HCEC 1CT (cell line): ENCODE results near the gene RHOXF2B.
"Not testable (repeated sequence)": the region's sequence is repeated elsewhere in the genome, so short reads cannot be mapped to it uniquely, and the experiment has no call there.

Experiments used
- DNase-seq: peaks from one replicate; pipeline ENCODE4 v3.0.0-alpha.2; 2017

RHOXF2B gene

DNA sequence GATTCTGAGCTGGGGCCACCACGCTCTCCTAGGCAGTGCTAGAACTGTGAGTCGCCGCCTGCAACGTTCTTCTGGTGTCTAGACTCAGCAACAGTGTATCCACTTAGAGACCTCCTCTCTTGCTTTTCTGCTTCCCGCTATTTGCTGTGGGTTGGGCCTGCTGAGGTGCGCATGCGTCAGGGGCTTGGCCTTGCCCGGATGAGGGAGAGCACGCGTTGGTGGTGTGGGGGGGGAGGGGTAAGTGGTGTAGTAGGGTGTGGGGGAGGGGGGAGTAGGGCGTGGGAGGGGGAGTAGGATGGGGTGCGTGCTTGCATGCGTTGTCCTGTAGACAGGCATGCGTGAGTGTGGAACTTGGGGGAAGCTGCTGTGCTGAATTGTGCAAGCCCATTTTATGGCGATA, at the start of gene RHOXF2B:
TSS of gene RHOXF2B (minus strand) at position 101 of the 400 bp plus-strand sequence. CDS start 138 bp downstream, outside the sequence.
- not testable (repeated sequence) for DNase-seq

DNA sequence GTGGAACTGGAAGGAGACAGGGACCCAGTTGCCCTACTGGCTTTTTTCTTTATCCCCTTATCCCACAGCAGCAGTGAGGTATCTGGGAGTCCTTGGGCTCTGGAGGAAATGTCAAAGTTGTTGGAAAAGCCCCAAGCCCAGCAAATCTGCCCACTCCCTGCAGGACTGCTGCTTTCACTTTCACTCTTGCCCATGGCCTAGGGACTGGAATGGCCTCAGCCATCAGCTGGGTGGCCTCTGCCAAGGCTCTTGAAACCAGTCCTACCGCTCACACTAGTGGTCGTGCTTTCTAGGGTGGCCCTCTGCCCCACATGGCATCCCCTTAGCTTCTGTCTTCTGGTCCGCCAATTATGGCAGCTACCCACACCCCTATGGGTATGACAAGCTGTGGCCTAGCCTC, 48.0 kb upstream of the RHOXF2B start:
- DNase-seq = no peak

DNA sequence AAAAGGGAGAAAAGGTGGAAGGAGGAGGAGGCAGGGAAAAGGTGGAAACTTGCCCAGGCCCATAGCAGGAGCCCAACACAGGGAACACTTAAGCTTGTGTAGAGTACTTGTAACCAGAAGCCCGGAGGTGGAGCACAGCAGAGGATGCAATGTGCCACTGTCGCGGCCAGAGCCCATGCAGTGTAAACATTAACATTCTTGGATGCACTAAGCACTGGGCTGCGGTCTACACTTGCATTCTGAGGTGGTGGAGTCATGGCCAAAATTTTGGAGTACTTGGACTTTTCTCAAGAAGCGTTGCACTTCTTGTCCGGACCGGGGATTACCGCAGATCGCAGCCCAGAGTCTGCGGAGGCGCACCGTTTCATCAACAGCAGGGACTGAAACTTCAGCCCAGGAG, 42.7 kb upstream of the RHOXF2B start:
- DNase-seq = peak; percentile 77

DNA sequence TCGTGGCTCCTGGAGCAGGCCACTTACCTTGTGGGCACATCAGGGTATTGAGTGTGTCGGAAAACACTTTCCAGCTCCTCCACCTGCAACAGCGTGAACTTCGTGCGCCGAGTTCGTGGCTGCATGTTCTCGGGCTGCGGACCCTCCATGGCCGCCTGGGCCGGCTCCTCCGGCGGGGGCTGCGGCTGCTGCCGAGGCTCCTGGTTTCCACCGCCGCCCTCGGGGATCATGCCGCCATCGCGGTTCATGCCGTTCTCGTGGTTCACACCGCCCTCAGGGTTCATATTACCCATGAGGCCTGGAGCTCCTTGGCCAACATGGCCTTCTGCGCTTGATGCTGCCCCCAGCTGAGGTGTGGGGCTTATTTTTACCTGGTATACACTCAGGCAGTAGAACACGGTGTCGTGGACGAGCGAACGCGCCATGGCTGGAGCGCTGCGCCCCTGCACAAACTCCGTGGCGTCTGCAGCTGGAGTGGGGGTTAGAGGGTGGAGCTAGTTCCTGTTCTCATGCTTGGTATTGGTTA, 38.0 kb upstream of the RHOXF2B start, which contains the start of gene RHOXF1:
TSS of gene RHOXF1 (minus strand) at position 476 of the 526 bp plus-strand sequence. CDS start at position 425, 51 bp downstream.
- DNase-seq = no peak

DNA sequence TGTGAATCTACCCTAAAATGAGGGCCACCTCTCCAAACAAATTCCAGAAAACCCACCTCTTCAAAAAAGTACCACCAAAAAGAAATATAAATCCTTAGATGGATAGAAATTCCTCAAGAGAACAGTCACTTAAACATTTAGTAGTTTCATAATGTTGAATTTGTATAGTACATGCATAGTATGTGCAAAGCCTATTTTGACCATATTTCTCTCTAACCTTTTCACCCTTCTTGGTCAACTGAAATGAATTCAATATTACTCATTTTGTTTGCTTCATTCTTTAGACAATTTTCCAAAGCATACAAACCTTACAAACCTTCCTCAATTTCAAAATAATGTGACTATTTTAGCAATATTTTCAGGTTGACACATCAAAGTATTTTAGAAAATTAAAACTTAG, 34.1 kb upstream of the RHOXF2B start:
- DNase-seq = peak; percentile 56

DNA sequence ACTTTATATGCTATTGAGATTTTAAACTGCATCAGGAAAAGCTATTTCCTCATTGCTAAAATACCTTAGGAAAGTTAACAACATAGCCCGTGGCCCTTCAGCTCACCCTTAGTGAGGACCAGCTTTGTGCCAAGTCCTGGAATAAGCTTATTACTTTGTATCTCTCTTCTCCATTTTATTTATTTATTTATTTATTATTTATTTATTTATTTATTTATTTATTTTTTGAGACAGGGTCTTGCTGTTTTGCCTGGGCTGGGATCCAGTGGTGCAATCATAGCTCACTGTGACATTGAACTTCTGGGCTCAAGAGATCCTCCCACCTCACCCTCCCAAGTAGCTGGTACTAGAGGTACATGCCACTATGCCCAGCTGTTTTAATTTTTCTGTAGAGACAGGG, 31.9 kb upstream of the RHOXF2B start:
- DNase-seq = no peak

DNA sequence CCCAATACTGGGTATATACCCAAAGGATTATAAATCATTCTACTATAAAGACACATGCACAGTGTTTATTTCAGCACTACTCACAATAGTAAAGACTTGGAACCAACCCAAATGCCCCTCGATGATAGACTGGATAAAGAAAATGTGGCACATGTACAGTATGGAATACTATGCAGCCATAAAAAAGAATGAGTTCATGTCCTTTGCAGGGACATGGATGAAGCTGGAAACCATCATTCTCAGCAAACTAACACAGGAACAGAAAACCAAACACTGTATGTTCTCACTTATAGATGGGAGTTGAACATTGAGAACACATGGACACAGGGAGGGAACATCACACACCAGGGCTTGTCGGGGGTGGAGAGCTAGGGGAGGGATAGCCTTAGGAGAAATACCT, 27.2 kb upstream of the RHOXF2B start:
- not testable (repeated sequence) for DNase-seq

DNA sequence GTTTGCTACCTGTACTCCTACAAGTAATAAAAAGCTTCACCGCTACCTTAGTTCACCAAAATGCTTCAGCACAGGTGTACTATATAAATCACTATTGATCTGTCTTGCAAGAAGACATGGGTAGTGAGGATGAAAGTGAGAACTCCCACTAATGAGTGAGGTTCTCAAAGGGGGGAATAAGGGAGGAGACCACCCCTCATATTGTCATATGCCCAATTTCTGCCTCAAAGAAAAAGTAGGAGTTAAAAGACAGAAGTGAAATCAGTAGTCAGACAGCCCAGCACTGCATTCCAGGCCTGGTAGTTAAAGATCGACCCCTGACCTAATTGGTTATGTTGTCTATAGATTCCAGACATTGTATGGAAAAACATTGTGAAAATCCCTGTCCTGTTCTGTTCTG, 23.6 kb upstream of the RHOXF2B start:
- not testable (repeated sequence) for DNase-seq

DNA sequence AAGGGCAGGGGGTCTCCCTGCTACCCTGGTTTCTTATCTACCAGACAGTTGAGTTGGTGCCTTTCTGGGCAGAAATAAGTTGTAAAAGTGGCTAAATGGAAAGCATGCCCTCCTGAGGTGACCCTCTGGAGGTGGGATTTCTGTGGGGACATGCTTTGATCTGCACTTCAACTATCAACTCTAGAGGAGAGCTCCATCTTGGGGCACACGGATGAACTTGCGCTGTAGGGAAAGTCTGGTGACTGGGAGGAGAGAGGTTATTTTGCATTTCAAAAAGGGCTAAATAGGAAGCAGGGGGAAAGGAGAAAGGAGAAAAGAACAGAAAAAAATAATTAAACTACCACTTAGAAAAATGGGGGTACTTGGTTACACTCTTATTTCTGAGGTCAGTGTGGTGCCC, 12.7 kb upstream of the RHOXF2B start:
- no peak for DNase-seq

DNA sequence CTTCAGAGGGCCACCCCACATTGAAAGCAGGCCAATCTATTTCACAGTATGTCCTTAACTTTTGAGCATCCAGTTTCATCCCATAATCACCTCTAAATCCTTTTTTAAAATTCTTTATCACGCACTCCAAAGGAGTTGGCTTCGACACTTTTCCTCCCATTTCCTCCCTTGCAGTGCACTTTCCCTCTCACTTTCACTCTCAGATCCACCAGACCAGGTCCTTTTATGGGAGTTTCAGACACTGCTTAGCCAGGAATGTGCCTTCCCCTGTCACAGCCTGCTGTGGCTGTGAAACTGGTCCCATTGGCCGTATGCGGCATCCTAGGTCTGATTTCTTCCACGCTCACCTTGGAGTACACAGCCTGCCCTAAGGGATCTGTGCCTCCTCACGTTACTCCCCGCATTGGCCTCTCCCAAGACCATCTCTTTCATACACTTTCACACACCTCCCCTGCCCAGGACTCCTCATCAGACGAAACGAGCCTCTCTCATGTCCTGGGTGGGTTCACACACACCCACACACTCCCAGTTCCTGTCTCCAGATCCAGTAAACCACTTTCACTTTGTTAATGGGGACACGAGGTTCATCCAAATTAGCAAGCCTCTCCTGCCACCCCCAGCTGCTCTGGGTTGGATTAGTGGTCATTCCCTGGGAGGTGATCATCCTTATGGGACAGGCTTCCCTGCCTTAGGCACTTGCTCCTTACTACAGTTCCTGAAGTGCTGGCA, 10.0 kb upstream of the RHOXF2B start:
- no peak for DNase-seq

DNA sequence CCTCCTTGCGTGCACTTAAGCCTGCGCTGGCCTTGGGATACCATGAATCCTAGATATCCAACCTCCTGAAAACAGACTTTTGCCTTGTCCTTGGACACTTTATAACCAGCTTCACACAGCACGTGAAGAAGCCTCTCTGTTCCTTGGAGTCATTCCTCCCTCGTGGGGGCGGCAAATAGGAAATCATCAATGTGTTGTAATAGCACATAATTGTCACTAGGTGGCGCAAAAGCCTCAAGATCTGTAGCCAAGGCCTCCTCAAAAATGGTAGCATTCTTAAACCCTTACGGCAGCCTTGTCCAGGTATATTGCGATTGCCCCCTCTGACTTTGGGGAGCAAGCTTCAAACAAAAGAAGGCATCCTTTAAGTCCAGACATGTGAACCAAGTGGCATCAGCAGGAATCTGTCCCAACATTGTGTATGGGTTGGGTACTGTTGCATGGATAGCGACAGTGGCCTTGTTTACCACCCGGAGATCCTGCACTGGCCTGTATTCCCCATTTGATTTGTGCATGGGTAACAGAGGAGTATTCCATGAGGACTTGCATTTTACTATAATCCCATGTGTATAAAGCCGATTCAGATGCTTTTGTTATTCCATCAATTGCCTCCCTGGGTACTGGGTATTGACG, 8.2 kb upstream of the RHOXF2B start:
- not testable (repeated sequence) for DNase-seq

DNA sequence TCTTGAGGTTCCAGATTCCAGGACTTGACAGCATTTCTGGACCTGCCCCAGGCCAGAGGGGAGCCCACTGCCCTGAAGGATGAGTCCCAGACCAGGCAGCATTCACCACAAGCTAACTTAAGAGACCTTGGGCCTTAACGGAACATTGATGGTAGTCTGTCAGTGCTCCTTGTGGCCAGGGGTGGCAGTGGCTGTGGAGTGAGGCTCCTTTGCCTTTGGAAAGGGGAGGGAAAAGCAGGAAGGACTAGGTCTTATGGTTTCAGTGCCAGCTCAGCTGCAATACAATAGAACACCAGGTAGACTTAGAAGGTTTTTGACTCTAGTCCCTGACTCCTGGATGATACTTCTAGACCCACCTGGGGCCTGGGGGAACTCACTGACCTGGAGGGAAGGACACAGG, 11.3 kb downstream of the RHOXF2B start:
- not testable (repeated sequence) for DNase-seq

DNA sequence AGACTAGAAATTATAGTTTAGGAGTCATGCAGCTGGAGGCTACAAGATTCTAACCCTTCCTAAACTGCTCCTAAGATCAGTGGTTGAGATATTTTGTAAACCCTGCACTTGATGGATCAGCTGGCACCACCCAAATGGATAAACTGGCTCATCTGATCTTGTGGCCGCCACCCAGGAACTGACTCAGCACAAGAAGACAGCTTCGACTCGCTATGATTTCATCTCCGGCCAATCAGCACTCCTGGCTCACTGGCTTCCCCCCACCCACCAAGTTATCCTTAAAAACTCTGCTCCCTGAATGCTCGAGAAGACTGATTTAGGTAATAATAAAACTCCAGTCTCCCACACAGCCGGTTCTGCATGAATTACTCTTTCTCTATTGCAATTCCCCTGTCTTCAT, 34.8 kb downstream of the RHOXF2B start:
- DNase-seq = not testable (repeated sequence)

DNA sequence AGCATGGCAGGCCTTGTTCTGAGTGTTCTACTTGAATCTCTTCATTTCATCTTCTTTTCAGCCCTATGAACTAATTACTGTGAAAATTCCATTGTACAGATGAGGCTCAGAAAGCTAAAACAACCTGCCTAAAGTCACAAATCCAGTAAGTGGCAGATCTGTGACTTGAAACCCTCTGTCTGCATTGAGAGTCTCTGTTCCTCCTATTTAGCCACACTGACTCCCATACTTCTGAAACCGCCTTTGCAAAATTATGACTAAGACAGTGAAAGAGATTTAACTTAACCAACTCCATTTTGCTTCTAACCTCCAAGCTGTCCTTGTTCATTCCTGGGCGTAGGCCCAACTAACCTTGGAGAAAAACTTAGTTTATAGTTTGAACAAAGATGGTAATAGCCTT, 35.2 kb downstream of the RHOXF2B start:
- not testable (repeated sequence) for DNase-seq

DNA sequence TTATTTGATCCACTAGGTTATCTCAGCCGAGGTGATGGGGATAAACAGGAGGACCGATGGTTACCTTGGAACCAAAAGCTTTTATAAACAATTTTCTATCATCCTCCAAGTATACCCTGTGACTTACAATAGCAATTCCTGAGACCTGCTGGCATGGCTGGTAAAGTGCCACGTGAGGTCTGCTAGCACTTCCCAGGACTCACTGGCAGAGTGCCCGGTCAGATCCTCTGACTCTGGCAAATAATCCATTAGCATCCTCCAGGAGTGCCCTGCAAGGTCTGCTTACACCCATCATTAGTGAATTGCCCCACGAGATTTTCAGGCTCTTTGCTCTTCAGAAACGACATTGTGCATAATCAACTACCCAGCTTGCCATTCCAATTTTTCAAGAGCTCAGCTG, 37.3 kb downstream of the RHOXF2B start:
- not testable (repeated sequence) for DNase-seq

DNA sequence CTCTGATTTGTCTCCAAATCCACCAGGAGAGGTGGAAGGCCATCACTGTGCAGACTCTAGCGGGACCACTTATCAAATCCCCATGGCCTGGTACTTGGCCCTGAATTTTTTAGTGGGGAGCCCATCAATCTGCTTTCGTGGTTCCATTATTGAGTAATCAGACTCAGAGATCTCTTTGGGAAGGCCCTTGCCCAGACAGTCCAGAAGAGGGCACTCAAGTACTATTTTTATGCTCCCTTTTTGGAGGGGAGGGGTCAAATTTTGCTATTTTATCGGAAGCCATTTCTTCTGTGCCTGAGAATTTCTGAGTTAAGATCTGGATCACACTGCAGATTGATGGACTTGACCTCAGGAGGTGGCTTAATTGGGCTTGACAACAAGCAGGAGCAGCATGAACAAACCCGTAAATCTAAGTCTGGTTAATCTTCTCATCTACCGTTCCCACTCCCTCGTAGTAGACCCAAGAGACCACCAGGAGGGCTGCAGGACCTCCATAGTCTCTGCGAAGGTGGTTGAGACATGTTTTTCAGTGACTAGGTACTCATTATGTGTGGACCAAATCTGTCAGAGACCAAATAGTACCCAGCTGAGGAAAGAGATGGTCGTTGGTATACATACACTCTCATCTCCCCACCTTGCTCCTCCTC, 38.3 kb downstream of the RHOXF2B start:
- not testable (repeated sequence) for DNase-seq

DNA sequence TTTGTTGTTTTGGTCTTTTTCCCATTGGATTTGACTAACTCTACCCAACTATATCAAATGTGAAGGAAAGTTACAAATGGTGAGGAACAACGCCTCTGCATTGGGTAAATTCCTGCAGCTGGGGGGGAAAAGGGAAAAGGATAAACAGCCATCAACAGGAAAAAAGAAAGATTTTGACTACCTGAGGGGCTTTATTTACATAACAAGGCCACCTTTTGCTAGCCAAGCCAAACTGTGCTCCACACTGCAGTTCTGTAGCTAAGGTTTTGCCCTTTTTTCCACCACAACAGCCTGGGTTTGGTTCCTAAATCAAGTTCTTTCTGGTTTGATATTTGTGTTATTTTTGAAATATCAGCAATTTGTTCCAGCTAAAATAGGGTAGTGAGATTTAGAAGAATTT, 40.8 kb downstream of the RHOXF2B start:
- no peak for DNase-seq

DNA sequence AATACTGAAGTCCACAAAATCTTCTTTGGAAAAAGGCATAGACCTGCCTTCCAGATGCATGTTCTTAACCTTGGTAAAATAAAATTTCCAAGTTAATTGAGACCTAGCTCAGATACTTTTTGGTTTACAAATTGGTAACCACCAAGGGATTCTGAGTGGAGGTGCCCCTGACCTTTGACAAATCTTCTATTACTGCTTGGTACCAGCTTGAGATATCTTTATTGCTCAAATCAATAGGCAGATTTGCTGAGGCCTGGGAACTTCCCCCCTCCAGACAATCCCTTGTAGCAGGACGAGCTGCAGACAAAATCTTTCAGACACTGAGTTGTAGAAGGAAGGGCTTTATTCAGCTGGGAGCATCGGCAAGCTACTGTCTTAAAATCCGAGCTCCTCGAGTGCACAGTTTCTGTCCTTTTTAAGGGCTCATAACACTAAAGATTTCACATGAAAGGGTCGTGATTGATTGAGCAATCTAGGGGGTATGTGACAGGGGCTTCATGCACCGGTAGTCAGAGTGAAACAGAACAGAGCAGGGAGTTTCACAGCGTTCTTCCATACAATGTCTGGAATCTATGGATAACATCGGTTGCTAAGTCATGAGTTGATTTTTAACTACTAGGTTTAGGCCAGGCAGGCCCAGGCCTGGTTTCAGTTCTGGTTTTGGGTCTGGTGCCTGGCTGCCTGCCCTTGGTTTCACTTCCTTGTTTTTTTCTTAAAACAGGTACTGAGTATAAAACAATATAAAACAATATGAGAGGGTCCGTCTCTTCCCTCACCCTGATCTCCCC, 41.8 kb downstream of the RHOXF2B start:
- DNase-seq = not testable (repeated sequence)

DNA sequence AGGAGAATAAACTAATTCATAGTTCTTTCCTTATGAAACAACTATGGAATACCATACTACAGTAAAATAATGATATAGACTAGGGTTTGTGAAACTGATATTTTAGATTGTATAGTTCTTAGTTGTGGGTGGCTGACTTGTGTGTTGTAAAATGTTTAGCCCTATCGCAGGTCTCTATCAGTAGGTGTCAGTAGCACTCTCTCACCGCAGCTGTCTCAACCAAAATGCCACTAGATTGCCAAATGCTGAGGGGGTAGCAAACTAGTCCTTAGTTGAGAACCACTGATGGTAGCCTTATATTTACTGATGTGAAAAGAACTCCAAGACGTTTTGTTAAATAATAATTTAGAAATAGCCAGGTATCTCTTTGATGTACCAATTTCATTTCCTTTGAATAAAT, 48.1 kb downstream of the RHOXF2B start:
- DNase-seq = no peak

DNA sequence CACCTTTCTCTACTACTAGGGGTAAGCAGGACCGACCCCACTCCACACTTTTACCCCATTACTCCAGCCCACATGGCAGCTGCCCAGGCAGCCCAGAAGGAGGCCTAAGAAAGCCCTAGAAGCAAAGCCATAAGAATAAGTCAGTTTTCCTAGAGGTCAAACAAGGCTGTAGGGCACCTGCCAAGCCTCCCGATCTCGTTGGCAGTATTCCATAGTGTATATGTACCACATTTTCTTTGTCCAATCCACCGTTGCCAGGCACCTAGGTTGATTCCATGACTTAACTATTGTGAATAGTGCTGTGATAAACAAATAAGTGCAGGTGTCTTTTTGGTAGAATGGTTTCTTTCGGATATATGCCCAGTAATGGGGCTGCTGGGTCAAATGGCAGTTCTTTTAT, 54.2 kb downstream of the RHOXF2B start:
- DNase-seq = no peak

DNA sequence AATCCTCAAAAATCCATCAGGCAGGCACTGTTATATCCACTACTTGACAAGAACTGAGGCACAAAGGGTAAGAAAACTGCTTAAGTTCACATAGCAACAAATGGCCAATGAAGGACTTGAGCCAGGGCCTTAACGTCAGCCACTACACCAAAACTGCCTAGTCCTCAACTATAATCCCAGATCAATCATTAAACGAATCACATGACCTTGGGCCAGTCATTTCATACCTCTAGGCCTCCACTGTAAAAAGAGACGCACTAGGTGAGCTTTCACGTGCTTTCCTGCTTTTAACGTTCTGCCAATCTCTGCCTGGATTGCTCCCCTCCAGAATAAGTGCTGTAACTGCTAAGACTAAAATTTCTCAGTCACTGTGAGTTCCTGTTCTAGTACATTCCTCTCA, 54.7 kb downstream of the RHOXF2B start:
- DNase-seq = no peak
